ENCODE measurements around the gene RTN4RL2.
A peak's percentile ranks its signal among the peaks of the same experiment; 100 is the strongest.

RTN4RL2 gene

DNA sequence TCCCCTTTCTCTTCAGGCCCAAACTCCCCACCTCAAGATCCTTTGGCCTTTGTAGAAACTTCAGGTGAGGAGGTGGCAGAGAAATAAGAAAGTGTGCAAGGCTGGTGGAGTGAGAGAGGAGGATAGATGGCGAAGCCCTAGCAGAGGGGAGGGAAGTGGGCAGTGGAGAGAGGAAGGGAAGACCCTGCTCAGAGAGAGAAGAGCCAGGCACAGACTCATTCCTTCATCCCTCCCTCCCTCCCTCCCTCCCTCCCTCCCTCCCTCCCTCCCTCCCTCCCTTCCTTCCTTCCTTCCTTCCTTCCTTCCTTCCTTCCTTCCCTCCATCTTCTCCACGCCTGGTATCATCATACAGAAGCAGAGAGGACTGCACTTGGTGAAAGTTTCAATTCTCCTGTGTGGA lies 21.0 kb downstream of the RTN4RL2 start:
- Mint-ChIP-seq H3K27me3 (peaks cover 17% of the 10 kb centered on the region), H3K4me3 (no peak overlapping the region), H3K4me1 (peaks cover 31% of the 10 kb centered on the region), H3K36me3 (ENCODE audit: insufficient read depth) (peaks cover 6% of the 10 kb centered on the region), H3K27ac (ENCODE audit: low read depth) (no peak overlapping the region), H3K9me3 (no peaks in the 10 kb centered on the region)
- no peak for DNase-seq (ENCODE audit: low spot score in 2 of 2)
- no peak for ATAC-seq (replicated peaks; ENCODE audit: extremely low read depth, poor library complexity, severe bottlenecking)

DNA sequence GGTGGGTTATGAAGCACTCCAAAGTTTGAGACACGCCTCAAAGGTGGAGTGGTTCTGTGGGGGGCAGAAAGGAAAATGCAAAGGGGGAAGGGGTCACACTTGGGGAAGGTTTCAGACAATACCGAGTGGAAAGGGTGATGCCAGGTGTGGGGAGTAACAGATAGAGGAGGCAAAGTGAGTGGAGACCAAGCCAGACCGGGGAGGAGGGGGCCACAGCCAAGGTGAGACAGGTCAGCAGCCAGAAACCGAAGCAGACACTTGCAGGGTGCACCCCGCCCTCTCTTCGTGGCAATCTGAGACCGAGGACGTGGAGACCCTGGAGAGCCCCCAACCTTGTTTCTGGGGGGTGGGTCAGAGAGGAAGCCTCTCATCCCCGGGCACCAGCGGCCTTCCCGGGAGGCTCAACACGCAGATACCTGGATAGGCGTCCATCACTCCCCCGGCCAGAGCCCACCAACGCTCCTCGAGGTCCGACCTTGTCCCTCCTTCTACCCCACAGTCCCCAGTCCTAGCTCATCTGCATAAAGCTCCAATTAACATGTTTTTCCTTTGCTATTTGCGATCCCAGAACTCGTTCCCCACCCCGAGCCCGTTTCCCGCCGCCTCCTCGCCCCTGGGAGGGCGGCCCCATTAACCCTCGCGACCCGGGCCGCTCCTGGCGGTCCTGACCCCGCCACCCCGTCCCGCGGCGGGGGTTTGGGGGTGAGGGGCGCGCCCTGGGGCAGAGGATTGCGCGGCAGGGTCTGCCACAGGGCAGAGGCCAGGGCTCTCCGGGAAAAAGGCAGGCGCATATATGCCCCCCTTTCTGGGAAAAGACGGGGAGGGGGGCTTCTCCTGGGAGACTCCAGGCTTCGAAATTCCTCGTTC lies 21.8 kb downstream of the RTN4RL2 start:
- peaks cover 1% of the 10 kb centered on the region for H3K36me3 Mint-ChIP-seq (ENCODE audit: insufficient read depth)
- peak overlapping the region; percentile 11 for H3K4me3 Mint-ChIP-seq

DNA sequence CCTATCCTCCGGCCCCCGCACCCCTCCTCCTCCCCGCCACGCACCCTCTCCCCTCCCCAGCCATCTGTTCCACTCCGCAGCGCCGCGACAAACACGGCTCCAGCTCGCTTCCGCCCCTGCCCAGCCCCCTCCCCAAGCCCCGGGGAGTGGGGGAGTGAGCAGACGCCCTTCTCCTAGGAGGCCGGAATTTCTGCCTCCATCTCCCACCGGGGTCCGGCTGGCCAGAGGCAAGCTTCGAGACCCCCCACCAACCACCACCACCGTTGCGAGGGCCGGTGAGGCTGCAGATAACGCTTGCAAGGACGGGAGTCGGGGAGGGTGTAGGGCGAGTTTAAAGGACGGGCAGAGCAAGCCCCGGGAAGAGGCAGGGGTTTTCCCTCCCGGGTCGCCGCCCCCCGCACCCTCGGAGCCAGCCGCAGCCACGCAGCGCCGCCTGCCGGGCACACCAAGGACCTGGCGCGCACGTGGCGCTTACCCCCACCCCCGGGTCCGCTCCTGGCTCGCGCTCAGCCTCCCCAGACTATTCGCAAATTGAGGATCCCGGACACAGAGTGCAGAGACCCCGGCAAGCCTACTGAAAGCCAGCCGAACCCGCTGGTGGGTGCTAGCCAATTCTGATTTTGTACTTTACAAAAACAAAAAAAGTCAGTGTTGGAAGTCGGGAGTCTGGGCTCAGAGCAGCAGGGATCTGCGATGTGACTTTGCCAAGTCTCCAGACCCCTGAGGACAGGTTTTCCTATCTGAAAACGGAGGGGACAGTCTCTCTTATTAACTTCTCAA lies 22.6 kb downstream of the RTN4RL2 start:
- peak; percentile 45 for ATAC-seq (replicated peaks; ENCODE audit: extremely low read depth, poor library complexity, severe bottlenecking)
- no peak overlapping the region for H3K27ac Mint-ChIP-seq (ENCODE audit: low read depth)
- H3K9me3 Mint-ChIP-seq = no peaks in the 10 kb centered on the region
- DNase-seq (ENCODE audit: low spot score in 2 of 2) = no peak
- peaks cover 25% of the 10 kb centered on the region for H3K4me1 Mint-ChIP-seq
- no peak overlapping the region for H3K4me3 Mint-ChIP-seq
- peaks cover 2% of the 10 kb centered on the region for H3K36me3 Mint-ChIP-seq (ENCODE audit: insufficient read depth)
- H3K27me3 Mint-ChIP-seq = peaks cover 17% of the 10 kb centered on the region

More for the DNA sequence above, 21.8 kb downstream of the RTN4RL2 start:
- no peaks in the 10 kb centered on the region for H3K9me3 Mint-ChIP-seq
- peaks cover 26% of the 10 kb centered on the region for H3K4me1 Mint-ChIP-seq
- peaks cover 17% of the 10 kb centered on the region for H3K27me3 Mint-ChIP-seq
- ATAC-seq (replicated peaks; ENCODE audit: extremely low read depth, poor library complexity, severe bottlenecking) (no peak), DNase-seq (ENCODE audit: low spot score in 2 of 2) (no peak)
- H3K27ac Mint-ChIP-seq (ENCODE audit: low read depth) = no peak overlapping the region

DNA sequence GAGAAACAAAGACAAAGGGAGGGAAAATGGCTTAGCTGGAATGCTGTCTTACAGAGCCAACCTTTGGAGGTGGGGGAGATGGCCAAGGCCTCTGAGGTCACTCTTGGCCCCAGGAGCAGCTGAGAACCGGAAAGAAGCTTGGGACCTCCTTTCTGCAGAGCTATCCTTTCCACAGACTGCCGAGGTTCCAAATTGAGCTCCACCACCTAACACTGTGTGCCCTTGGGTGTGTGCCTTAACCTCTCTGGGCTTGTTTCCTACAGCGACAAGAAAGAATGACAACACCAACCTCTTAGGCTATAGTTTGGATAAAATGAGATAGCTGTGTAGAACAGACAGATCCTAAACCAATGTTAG lies 23.2 kb downstream of the RTN4RL2 start:
- no peak overlapping the region for H3K4me3 Mint-ChIP-seq
- H3K4me1 Mint-ChIP-seq = peaks cover 19% of the 10 kb centered on the region
- H3K9me3 Mint-ChIP-seq = no peaks in the 10 kb centered on the region
- peaks cover 17% of the 10 kb centered on the region for H3K27me3 Mint-ChIP-seq
- H3K27ac Mint-ChIP-seq (ENCODE audit: low read depth) = no peak overlapping the region
- DNase-seq (ENCODE audit: low spot score in 2 of 2) (no peak), ATAC-seq (replicated peaks; ENCODE audit: extremely low read depth, poor library complexity, severe bottlenecking) (no peak)
- peaks cover 3% of the 10 kb centered on the region for H3K36me3 Mint-ChIP-seq (ENCODE audit: insufficient read depth)

DNA sequence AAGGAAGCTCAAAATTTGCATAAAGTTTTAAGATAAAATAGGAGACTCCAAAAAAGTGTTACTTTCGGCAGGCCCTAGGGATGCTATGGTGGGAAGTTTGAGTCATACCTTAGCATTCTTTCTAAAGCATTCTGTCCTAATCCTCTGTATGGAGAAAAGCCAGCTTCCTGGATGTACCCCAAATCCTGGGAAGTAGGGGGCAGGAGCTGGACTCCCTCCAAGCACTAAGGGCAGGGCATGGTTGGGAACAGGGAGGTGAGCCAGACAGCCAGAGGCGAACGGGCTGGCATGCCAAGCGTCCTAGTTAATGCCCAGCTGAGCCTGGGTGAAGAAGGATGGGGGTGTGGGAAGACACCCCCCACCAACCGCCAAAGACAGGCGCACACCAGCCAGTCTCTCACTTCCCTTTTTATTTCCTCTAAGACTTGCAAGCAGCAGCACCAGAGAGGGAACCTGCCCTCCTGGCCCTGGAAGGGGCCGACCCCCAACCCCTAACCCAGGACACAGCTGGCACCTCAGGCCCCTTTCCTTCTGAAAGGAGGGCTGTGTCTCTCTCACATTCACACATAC lies 23.9 kb downstream of the RTN4RL2 start:
- no peak for ATAC-seq (replicated peaks; ENCODE audit: extremely low read depth, poor library complexity, severe bottlenecking)
- Mint-ChIP-seq H3K27ac (ENCODE audit: low read depth) (no peak overlapping the region), H3K9me3 (no peaks in the 10 kb centered on the region), H3K36me3 (ENCODE audit: insufficient read depth) (peaks cover 3% of the 10 kb centered on the region), H3K27me3 (peaks cover 17% of the 10 kb centered on the region), H3K4me1 (peaks cover 13% of the 10 kb centered on the region), H3K4me3 (no peak overlapping the region)
- no peak for DNase-seq (ENCODE audit: low spot score in 2 of 2)

DNA sequence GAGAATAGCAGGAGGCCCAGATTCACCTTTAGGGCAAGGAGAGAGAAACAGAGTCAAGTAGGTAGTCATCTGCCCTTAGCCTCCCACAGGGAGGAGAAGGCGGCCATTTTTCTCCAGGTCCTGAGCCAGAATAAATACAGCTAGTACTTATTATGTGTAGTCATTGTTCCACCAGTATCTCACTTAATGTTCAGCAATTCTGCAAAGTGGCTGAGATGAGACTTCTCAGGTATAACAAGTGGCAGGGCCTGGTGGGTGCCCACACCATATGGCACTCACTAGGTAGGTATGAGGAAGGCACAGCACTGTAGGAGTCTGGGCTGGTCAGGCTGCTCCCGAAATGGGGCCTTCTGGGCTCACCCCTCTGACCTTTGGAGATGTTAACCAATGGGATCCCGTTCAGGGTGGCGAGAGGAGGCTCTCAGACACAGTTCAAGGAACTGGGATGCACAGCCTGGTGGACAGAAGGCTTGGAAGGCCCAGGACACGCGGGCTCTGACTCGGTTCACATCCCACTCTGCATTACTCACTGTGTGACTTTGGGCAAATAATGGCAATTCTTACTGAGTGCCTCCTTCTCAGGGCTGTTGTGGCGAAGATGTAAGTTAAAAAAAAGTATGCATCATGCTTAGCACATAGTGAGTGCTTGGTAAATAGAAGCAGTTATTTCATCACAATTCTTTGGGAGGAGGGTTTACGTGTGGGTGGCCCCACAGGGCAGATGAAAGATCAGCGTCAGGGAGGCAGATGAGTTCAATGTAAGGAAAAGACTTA lies 25.1 kb downstream of the RTN4RL2 start:
- ATAC-seq (replicated peaks; ENCODE audit: extremely low read depth, poor library complexity, severe bottlenecking) (no peak), DNase-seq (ENCODE audit: low spot score in 2 of 2) (no peak)
- H3K4me3 Mint-ChIP-seq = no peak overlapping the region
- H3K36me3 Mint-ChIP-seq (ENCODE audit: insufficient read depth) = peaks cover 3% of the 10 kb centered on the region
- peaks cover 1% of the 10 kb centered on the region for H3K4me1 Mint-ChIP-seq
- no peak overlapping the region for H3K27ac Mint-ChIP-seq (ENCODE audit: low read depth)
- H3K9me3 Mint-ChIP-seq = no peaks in the 10 kb centered on the region
- H3K27me3 Mint-ChIP-seq = peaks cover 17% of the 10 kb centered on the region

DNA sequence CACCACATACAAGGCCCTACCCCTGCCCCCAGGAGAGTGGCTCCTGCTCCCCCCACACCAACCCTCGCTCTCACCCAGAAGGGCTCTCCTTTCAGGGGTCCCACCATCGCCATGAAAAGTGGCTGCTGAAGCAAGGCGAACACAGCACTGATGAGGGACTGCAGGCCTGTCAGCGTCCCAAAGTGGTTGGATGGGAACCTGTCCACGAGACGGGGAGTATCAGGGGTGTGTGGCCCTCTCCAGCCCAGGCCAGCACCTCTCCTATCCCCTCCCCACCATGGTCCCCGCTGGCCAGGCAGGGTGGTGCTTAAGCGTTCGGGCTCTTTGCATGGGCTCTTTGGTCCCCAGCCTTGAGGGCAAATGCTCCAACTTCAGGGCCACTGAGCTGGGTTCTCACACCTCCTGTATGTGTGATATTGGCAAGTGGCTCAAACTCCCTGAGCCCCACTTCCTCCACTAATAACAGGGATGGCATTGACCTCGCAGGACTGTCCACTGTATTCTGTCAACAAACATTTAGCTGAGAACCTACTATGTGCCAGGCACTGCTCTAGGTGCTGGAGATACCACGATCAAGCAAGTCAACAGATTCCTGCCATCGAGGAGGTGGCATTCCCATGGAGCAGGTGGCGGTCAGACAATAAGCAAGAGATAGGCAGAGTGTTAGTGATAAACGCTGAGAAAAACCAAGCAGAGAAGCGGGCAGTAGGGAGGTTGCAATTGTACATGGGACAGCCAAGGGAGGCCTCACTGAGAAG lies 26.9 kb downstream of the RTN4RL2 start:
- Mint-ChIP-seq H3K36me3 (ENCODE audit: insufficient read depth) (peaks cover 6% of the 10 kb centered on the region), H3K4me3 (no peak overlapping the region), H3K4me1 (no peaks in the 10 kb centered on the region), H3K9me3 (no peaks in the 10 kb centered on the region), H3K27me3 (peaks cover 17% of the 10 kb centered on the region), H3K27ac (ENCODE audit: low read depth) (no peak overlapping the region)
- DNase-seq (ENCODE audit: low spot score in 2 of 2) = no peak
- no peak for ATAC-seq (replicated peaks; ENCODE audit: extremely low read depth, poor library complexity, severe bottlenecking)

DNA sequence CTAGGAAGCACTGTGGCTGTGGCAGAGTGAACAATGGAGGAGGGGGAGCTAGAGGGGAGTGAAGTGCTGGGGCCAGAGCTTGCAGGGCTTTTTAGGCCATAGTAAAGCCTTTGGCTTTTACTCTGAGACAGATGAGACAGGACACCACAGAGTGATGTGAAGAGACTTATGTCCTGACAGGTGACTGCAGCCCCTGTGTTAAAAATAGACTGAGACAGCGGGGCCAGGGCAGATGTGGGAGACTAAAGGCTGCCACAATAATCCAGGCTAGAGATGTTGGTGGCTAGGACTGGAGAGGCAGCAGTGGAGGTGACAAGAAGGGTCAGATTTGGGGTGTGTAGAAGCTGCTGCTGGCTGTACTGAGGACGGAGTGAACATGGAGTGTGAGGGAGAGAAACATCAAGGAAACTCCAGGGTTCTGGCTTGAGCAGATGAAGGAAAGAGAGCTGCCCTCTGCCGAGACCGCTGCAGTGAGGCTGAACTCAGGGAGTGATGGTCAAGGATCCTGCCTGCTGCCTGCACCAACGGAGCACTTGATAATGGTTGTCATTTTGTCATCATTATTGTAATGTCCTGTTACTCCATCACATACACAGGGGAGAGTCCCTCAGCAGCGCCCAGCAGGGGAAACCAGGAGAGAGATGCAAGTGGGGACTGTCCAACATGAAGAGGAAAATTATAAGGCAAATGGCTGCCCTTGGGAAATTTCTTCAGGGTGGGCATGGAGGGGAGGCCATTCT lies 27.8 kb downstream of the RTN4RL2 start:
- H3K27ac Mint-ChIP-seq (ENCODE audit: low read depth) = no peak overlapping the region
- ATAC-seq (replicated peaks; ENCODE audit: extremely low read depth, poor library complexity, severe bottlenecking) (no peak), DNase-seq (ENCODE audit: low spot score in 2 of 2) (no peak)
- no peaks in the 10 kb centered on the region for H3K9me3 Mint-ChIP-seq
- no peaks in the 10 kb centered on the region for H3K4me1 Mint-ChIP-seq
- H3K36me3 Mint-ChIP-seq (ENCODE audit: insufficient read depth) = peaks cover 4% of the 10 kb centered on the region
- H3K4me3 Mint-ChIP-seq = no peak overlapping the region
- H3K27me3 Mint-ChIP-seq = peaks cover 17% of the 10 kb centered on the region

DNA sequence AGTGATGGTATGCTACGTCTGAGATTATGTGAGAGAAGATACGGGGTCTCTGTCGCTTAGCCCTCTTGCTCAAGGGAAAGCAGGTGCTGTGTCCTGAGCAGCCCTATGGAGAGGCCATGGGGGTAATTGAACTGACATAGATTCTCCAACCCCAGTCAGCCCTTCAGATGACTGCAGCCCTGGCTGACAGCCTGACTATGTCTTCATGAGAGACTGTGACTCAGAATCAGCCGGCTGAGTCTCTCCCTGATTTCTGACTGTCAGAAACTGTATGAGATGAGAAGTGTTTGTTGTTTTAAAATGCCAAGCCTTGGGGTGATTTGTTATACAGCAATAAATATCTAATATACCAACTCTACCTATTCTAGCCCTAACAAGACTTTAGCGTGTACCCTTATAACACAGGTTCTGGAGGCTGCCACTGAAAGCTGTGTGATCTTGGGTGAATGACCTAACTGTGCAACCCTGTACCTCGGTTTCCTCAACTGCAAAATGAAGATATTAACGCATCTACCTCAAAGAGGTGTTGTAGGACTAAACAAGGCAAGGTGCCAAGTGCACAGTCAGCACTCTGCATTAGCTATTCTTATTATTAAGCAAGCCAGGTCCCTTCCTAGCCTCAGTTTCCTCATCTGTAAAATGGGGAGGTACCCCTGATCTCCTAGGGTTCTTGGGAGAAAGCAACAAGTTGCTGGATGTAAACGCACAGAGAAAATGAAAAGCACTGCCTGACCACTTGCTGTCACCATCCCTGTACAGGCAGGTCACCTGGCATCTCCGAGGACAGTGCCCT lies 30.3 kb downstream of the RTN4RL2 start:
- no peaks in the 10 kb centered on the region for H3K9me3 Mint-ChIP-seq
- H3K4me1 Mint-ChIP-seq = no peaks in the 10 kb centered on the region
- no peak overlapping the region for H3K4me3 Mint-ChIP-seq
- ATAC-seq (replicated peaks; ENCODE audit: extremely low read depth, poor library complexity, severe bottlenecking) (no peak), DNase-seq (ENCODE audit: low spot score in 2 of 2) (no peak)
- no peak overlapping the region for H3K27ac Mint-ChIP-seq (ENCODE audit: low read depth)
- H3K36me3 Mint-ChIP-seq (ENCODE audit: insufficient read depth) = peaks cover 4% of the 10 kb centered on the region
- peaks cover 1% of the 10 kb centered on the region for H3K27me3 Mint-ChIP-seq

DNA sequence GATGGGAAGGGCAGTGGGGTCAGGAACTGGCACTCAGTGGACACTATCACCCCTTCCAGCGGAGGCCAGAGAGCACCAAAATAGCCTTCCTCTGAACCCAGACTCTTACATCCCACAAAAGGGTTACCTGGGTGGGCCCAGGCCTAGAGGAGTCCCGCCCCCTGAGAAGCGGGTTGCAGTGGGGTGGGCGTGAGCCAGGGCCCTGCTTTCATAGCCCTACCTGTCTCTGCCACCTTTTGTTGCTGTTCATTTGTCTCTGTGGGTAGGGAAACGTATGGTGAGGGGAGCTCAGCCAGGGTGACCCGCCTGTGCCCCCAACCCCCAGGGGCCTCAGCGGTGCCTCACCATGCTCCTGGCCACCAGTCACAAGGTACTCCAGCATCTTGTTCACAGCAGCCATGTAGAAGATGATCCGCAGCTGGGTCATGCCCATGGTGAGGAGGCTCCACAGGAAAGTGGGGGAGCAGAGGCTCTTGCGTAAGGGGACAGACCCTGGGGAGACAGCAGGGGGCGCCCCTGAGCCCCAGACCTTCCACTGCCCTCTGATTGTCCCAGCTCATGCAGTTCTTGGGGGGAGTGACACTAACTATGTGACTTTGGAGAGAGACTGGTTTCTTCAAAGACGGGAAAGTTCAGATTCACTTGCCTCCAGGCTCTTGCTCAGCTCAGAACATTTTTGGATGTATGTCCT lies 31.2 kb downstream of the RTN4RL2 start:
- Mint-ChIP-seq H3K4me1 (no peaks in the 10 kb centered on the region), H3K9me3 (no peaks in the 10 kb centered on the region), H3K4me3 (no peak overlapping the region), H3K36me3 (ENCODE audit: insufficient read depth) (peaks cover 6% of the 10 kb centered on the region), H3K27me3 (no peaks in the 10 kb centered on the region), H3K27ac (ENCODE audit: low read depth) (no peak overlapping the region)
- peak; percentile 36 for ATAC-seq (replicated peaks; ENCODE audit: extremely low read depth, poor library complexity, severe bottlenecking)
- no peak for DNase-seq (ENCODE audit: low spot score in 2 of 2)

Measured in central memory CD8-positive, alpha-beta T cell (primary cell).